Measurements from ENCODE around the gene CRYM. TPM values are rescaled to one million over a fixed set of nuclear protein-coding genes. Genes with fewer than 3 reads are reported as not detected.
"Not testable (repeated sequence)": the region's sequence is repeated elsewhere in the genome, so short reads cannot be mapped to it uniquely, and the experiment has no call there.

The CRYM gene
- under 1 TPM in 2 of 4 donors, not detected in 2; 0.27 to 0.79 TPM for total RNA-seq

- WGBS, 2 donors (ENCODE audit: low coverage in 1 of 2), result 3 to 5% methylated on average over 9 to 16 of the region's 46 CpGs
- peak; percentile 93 for ATAC-seq
- Histone ChIP-seq H3K27me3 (peaks cover 49% of the 10 kb centered on the region), H3K27ac (peak within 1 kb of the TSS in 2 of 4 donors; percentile 20 to 26), H3K4me1 (peaks cover 0 to 13% (median 0%) of the 10 kb centered on the region in 3 donors), H3K36me3 (no peaks in the 10 kb centered on the region), H3K9me3 (no peaks in the 10 kb centered on the region), H3K4me3 (peak within 1 kb of the TSS; percentile 9 to 43)
- TF ChIP-seq EP300 (IDR thresholded peaks at IDR 0.05) (no peak), POLR2A (IDR thresholded peaks at IDR 0.05) (no peak), POLR2AphosphoS5 (IDR thresholded peaks at IDR 0.05) (no peak), CTCF (IDR thresholded peaks at IDR 0.05) (peak; percentile 56 to 91 (median 64))
Observed at GRCh38 chr16:21277927-21278706, at the start of gene CRYM. Gene CRYM, minus strand, starts transcription at chr16:21278290. Its CDS starts 39 bp downstream, at chr16:21278251.

GRCh38 chr16:21327046-21327445, 49.0 kb upstream of the CRYM start:
- no peak overlapping the region for H3K27ac ChIP-seq

GRCh38 chr16:21326459-21326858, 48.4 kb upstream of the CRYM start:
- ATAC-seq, result no peak
- Histone ChIP-seq H3K27ac (no peak overlapping the region), H3K4me3 (no peak overlapping the region), H3K36me3 (no peaks in the 10 kb centered on the region), H3K27me3 (no peaks in the 10 kb centered on the region), H3K9me3 (no peaks in the 10 kb centered on the region), H3K4me1 (no peaks in the 10 kb centered on the region)
- WGBS, 2 donors (ENCODE audit: low coverage in 1 of 2), result 62 to 78% methylated on average over 2 of the region's 2 CpGs
- no peak for TF ChIP-seq POLR2AphosphoS5 (IDR thresholded peaks at IDR 0.05)
- TF ChIP-seq POLR2A (IDR thresholded peaks at IDR 0.05), result no peak
- no peak for TF ChIP-seq EP300 (IDR thresholded peaks at IDR 0.05)
- TF ChIP-seq CTCF (IDR thresholded peaks at IDR 0.05), result no peak

More at GRCh38 chr16:21327046-21327445, 49.0 kb upstream of the CRYM start:
- Histone ChIP-seq H3K4me3 (no peak overlapping the region), H3K9me3 (no peaks in the 10 kb centered on the region), H3K36me3 (no peaks in the 10 kb centered on the region), H3K27me3 (no peaks in the 10 kb centered on the region), H3K4me1 (no peaks in the 10 kb centered on the region)
- TF ChIP-seq POLR2AphosphoS5 (IDR thresholded peaks at IDR 0.05), result no peak
- TF ChIP-seq POLR2A (IDR thresholded peaks at IDR 0.05), result no peak
- TF ChIP-seq CTCF (IDR thresholded peaks at IDR 0.05), result no peak
- no peak for TF ChIP-seq EP300 (IDR thresholded peaks at IDR 0.05)
- 65 to 81% methylated on average over 2 to 3 of the region's 3 CpGs for WGBS, 2 donors (ENCODE audit: low coverage in 1 of 2)
- no peak for ATAC-seq

GRCh38 chr16:21324267-21324666, 46.2 kb upstream of the CRYM start:
- Histone ChIP-seq H3K9me3 (no peaks in the 10 kb centered on the region), H3K4me1 (no peaks in the 10 kb centered on the region), H3K4me3 (no peak overlapping the region), H3K27me3 (no peaks in the 10 kb centered on the region), H3K27ac (no peak overlapping the region), H3K36me3 (no peaks in the 10 kb centered on the region)
- 79 to 86% methylated on average over 4 of the region's 4 CpGs for WGBS, 2 donors (ENCODE audit: low coverage in 1 of 2)
- no peak for ATAC-seq
- TF ChIP-seq POLR2AphosphoS5 (IDR thresholded peaks at IDR 0.05), result no peak
- TF ChIP-seq CTCF (IDR thresholded peaks at IDR 0.05), result no peak
- no peak for TF ChIP-seq POLR2A (IDR thresholded peaks at IDR 0.05)
- TF ChIP-seq EP300 (IDR thresholded peaks at IDR 0.05), result no peak

- H3K27me3 ChIP-seq, H3K4me1 ChIP-seq, H3K4me3 ChIP-seq, H3K27ac ChIP-seq, H3K36me3 ChIP-seq, H3K9me3 ChIP-seq, ATAC-seq: not testable (repeated sequence)
- 94% methylated on average over 2 of the region's 2 CpGs; no CpG with 5 or more reads in 1 of the 2 donors for WGBS, 2 donors (ENCODE audit: low coverage in 1 of 2)
Observed at GRCh38 chr16:21322251-21322650, 44.2 kb upstream of the CRYM start.

Measured in gastroesophageal sphincter (tissue), 4 donors.